NCI-H2196 treated with DMSO at 0.1 percent for 48 hours (cell line): ENCODE measurements around the gene AP2B1.
"Not testable (repeated sequence)": the region's sequence is repeated elsewhere in the genome, so short reads cannot be mapped to it uniquely, and the experiment has no call there.

Experiments
- DNase-seq: peaks from one replicate; lab custom pipeline; 2025; ENCODE audit not compliant: unreplicated experiment; lab: John Stamatoyannopoulos, UW

AP2B1 gene

GRCh38 chr17:35569405-35569804 is 17.7 kb upstream of the AP2B1 start:
- DNase-seq = no peak

DNA sequence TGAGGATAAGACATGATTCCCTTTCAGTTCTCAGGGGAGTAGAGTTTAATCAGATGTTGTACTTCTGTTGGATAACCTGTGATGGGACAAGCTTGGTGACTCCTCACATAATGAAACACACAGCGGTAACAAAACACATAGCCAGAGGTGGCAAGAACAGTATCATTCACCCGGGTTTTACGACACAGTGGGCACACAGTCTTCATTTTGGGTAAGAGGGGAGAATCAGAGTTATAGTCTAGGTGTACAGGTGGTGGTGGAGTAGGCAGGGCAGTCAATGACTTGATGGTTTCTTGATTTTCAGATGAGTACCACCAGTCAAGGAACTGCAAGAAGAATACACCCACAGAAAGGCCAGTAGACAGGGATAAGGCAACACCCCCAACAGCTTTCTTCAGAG is 11.4 kb upstream of the AP2B1 start:
- no peak for DNase-seq

GRCh38 chr17:35577830-35578196 is 9.3 kb upstream of the AP2B1 start:
- DNase-seq = no peak

- peak; percentile 42 for DNase-seq
Observed at GRCh38 chr17:35578197-35578928, 8.8 kb upstream of the AP2B1 start, which contains the start of gene PEX12. PEX12 (minus strand) TSS chr17:35578571; CDS start chr17:35578021, 550 bp downstream.

DNA sequence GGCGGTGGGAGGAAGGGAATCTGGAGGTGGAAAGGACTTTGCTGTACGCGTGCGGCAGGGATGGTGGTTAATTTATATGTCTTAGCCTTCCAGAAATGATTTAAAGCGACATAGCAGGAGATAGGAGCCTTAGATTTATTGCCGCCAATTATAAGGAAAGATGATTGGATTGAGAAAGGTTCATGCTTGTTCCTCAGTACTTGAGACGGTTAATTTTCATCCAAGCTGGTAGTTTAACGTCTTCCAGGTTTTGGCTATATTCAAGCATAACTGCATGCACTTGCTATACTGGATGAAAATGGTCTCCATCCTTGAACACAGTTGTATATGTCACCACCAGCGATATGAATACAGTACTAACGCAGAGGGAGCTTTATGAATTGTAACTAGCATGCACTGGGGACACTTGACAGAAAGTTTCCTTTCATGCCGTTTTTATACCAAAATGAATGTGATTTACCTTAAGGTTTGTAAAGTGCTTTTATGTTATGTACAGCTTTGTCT is 8.1 kb upstream of the AP2B1 start:
- DNase-seq = no peak

DNA sequence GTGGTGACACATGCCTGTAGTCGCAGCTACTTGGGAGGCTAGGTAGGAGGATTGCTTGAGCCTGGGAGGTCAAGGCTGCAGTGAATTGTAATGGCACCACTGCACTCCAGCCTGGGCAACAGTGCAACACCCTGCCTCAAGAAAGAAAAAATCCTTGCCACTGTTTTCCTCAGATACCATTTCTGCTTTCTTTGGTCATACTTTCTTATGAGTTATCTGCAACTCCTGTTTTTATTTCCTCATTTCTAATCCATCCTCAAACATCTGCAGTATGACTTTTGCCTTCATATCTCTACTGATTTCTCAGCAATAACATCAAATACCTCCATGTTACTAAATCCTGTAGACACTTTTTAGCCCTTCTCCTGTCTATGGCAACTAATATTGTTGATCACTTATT is 3.1 kb upstream of the AP2B1 start:
- DNase-seq = no peak

DNA sequence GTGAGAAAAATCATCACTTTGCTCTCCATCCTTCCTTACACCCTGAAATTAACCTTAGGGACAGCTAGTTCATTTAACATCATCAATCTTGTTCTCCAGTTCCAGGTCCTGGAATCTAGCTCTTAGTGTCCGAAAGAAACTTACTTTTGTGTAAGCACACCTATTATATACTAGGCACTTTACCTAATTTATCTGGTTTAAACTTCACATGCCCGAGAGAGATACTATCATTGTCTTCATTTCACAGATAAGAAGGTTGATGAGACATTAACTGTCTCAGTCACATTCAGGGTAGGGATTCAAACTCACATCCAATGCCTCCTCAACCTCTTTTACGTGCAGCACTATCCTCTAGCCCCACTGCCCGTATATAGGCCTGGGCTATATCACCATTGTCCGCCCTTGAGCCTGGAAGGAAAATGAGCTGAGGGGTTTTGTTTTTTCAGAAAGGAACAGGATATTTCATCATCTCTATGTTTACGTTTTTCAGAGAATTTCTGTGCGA is 501 bp upstream of the AP2B1 start:
- no peak for DNase-seq

DNA sequence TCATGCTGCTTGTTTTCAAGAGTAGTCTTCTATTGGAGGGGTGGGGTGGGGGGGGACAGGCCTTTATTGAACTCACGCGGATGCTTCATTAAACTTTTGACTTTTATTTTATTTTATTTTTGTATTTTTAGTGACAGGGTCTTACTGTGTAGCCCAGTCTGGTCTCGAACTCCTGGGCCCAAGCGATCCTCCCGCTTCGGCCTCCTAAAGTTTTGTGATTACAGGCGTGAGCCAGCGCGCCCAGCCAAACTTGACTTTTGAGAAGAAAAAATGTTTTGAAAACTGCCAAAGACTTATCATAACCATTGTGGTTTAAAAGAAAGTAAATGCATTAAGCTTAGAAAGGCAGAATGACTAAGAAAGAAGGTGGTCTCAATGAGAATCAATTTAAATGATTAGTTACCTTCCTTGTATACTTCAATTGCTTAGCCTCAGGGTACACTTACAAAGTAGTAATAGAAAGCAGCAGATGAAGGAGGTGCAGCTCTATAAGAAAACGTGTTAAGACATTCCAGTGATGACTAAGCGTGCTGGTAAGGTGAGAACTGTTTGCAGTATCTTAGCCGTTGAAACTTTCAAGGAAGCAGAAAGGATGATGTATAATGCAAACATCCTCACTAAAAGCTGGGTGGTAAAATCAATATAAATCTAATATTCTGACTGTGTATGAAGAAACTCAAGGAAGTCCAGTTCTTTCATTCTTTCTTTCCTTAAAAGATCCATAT is 1.2 kb downstream of the AP2B1 start:
- DNase-seq = peak; percentile 1

GRCh38 chr17:35596072-35596471 is 8.9 kb downstream of the AP2B1 start:
- DNase-seq = no peak

DNA sequence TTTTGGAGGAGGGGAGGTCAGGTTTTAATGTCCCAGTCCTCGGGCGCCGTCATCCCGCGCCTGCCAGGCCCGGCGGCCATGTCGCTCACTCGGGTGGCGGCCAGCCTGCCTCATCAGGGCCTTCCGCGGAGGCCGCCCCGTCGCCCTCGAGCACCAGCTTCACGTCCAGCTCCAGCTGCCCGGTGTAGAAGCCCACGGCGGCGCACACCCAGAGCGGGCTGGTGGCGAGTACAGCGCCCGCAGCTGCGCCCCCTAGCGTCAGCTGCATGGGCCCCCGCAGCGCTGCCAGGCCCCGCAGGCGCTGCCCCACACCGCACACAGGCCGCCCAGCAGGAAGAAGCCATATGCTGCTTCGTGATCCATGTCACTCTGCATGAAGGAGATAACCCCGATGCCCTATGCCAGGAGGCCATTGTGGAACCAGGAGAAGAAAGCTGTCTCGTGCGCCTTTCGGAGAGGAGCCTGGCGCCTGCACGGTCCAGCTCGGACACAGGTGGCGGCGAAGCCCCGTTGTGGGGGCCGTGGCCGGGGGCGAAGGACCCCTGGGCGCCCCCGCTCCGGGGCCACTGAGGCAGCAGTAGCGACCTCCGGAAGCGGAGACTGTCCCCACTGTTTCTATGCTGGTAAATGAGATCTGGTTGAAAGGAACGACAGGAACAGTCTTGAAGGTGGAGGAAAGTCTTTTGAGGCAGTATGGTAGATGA is 9.6 kb downstream of the AP2B1 start:
- no peak for DNase-seq

GRCh38 chr17:35597604-35598003 is 10.5 kb downstream of the AP2B1 start:
- no peak for DNase-seq

GRCh38 chr17:35603674-35604073 is 16.6 kb downstream of the AP2B1 start:
- no peak for DNase-seq

GRCh38 chr17:35605678-35606077 is 18.6 kb downstream of the AP2B1 start:
- DNase-seq = no peak

DNA sequence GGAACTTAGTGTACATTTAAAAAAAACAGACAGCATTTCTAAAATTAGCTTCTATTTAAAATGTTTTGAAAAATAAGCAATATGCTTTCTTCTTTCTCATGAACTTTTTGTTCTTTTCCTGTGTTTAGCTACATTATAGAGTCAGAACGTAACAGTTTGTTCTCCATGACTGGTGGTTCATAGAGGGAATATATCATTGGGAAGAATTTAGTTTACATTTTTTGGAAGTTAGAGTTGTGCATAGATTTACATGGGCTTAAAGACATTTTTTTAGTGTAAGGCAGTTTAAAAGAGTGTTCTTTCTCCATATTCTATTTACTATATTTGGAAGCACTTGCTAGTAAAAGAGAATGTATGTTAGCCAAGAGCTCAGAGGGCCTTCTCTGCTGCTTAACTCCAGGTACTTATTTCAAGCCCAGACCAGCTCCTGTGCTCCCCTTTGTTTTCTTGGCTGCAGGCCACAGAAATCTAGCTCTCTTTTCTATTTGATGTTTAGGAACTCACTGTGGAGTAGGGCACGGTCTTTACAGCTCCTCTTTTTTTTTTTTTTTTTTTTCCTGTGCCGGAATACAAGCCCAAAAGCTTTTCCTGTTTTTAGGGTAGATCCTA is 20.2 kb downstream of the AP2B1 start:
- DNase-seq = no peak

DNA sequence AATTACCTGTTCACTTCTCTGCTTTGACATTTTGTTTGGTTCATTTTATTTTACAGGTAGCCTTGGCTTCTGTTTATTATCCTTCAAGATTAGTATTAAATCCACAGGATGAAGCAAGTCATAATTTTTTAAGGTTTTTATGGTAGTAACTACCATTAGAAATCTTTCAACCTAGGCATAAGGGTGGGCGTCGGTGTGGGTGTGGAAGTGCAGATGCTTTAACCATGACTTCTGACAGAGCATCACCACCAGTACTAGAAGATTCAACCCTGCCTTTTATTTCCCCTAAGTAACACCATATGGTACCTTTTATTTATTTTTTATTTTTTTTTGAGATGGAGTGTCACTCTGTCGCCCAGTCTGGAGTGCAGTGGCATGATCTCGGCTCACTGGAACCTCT is 22.7 kb downstream of the AP2B1 start:
- no peak for DNase-seq

DNA sequence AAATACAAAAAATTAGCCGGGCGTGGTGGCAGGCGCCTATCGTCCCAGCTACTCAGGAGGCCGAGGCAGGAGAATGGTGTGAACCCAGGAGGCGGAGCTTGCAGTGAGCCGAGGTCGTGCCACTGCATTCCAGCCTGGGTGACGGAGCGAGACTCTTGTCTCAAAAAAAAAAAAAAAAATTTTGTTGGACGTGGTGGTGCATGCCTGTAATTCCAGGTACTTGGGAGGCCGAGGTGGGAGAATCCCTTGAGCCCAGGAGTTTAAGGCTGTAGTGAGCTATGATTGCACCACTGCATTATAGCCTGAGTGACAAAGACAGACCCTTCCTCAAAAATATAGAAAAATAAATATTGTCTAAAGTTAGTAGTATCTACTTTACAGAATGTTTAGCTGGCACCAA is 23.6 kb downstream of the AP2B1 start:
- not testable (repeated sequence) for DNase-seq

GRCh38 chr17:35612924-35613521 is 25.9 kb downstream of the AP2B1 start:
- peak; percentile 19 for DNase-seq

DNA sequence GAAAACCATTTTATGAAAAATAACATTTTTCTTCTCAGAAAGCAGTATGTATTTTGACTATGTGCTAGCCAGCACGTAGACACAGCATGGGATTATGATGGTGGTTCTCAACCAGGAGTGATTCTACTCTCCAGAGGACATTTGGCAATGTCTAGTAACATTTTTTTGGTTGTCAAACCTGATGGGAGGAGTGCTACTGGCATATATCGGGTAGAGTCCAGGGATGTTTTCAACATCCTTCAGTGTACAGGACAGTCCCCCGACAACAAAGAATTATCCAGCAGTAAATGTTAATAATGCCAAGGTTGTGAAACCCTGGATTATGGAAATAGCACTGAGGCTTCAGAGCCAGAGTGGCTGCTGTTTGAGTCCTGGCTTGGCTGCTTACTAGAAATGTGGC is 27.7 kb downstream of the AP2B1 start:
- no peak for DNase-seq

DNA sequence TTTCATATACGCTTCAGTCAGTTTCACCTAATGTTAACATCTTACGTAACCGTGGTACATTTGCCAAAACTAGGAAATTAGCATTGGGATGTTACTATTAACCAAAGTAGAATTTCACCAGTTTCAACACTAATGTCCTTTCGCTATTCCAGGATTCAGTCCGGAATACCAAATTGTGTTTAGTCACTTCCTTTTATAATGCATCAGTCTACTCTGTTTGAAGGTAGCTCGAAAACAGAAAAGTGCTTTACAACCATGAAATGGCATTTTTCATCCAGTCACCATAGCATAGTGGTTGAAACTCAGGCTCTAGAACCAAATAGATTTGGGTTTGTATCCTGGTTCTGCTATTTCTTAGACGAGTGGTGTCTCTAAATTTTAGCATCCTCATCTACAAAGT is 29.4 kb downstream of the AP2B1 start:
- no peak for DNase-seq

DNA sequence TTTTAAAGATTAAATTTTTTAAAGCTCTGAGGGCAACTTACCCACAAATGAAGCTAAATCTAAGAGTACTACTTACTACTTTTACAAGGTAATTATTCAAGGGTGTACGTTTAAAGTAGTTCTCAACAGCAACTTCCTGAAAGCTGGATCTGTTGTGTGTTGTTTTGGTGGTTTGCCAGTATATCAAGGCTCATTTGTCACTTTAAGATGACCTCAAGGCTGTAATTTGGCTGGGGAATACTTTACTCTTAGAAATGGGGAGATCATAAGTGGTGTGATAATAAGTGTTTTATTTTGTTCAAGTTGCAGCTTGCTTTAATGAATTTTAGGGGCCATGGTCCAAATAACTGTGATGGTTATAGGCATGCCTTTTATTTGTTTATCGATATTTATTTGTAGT is 30.4 kb downstream of the AP2B1 start:
- no peak for DNase-seq

DNA sequence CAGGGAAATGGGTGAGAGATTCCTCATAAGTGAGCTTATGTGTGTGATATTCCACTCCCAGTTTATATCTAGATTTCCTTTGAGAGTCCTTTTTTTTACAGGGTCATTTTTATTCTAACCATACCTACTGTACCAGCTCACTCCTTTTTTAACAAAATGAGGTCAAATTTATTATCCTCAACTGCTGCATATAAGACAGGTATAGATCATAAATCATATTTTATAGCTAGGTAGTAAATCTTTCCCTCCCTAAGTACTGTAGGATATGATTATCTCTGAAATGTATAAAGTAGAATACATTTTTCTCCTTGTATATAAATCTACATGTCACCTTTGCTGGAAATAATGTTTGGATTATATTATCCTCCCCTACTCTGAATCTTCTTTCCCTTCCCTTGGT is 31.5 kb downstream of the AP2B1 start:
- no peak for DNase-seq
